GM19438 (cell line): ENCODE data around the gene SIK2.
A peak's percentile ranks its signal among the peaks of the same experiment; 100 is the strongest.

Experiments
- ATAC-seq: cut with Tn5 transposase; IDR thresholded peaks from one replicate; pipeline ENCODE4 v1.9.1; 2021; ENCODE audit warnings: low read depth; ENCODE audit not compliant: unreplicated experiment

SIK2 gene

GRCh38 chr11:111601979-111602864, at the start of gene SIK2:
Gene SIK2, plus strand, starts transcription at chr11:111602449. Its CDS starts 115 bp downstream, at chr11:111602564.
- ATAC-seq = peak; percentile 86

GRCh38 chr11:111554532-111554931, 47.7 kb upstream of the SIK2 start:
- no peak for ATAC-seq

DNA sequence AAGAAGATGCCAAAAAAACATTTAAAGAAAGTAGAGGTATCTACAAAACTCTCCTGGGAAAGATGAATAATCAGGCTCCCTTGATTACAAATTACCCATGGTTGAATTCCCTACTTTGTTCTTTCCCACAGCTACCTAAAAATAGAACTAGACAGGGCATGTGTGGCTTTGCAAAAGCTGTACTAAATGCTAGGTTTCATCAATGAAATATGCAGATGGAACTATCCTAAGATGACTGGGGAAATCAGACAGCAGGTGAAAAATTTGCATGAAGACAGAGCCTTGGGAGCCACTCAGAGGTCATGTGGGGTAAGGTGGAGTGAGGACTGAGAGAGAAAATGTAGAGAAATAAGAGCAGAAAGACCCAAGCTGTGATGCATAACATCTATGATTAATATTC, 47.0 kb upstream of the SIK2 start:
- ATAC-seq = no peak

DNA sequence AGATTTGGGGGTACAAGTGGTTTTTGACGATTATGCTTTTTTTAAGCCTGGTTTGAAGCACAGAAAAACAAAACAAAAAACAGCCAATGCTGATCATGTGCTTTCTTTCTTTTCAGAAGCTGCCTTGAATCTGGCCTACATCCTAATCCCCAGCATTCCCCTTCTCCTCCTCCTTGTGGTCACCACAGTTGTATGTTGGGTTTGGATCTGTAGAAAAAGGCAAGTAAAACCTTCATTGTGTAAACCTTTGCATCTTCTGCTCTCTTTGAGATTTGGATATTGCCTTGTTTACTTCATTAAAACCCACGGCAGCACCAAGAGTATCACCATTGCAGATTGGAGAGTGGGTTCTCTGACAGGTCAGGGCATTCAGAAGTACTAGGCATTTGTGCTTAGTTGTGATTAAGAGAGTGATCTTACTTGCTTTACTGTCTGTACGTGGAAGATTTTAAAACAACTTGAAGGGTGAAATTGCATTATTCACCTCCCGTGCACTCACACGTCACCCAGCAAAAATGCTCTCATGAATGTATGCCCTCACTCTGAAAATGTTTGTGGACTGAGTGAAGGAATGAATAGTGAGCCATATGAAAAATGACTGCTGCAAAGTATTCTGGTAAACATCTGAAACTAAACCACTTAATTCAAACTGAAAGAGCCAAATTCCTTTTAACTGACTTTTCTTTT, 44.7 kb upstream of the SIK2 start:
- no peak for ATAC-seq

DNA sequence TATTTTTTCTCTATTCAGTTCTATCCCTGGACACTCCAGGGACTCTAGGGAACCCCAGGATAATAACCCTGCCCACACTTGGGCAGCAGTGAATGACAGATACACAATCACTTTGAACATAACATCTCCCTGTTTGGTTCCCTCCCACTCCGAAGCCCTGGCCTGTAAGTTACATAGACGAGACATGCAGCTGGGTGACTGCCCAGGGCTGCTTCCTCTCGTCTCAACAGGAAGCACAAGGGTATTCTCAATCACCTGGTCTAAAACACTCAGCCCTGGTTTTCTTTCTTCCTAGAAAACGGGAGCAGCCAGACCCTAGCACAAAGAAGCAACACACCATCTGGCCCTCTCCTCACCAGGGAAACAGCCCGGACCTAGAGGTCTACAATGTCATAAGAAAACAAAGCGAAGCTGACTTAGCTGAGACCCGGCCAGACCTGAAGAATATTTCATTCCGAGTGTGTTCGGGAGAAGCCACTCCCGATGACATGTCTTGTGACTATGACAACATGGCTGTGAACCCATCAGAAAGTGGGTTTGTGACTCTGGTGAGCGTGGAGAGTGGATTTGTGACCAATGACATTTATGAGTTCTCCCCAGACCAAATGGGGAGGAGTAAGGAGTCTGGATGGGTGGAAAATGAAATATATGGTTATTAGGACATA, 42.3 kb upstream of the SIK2 start:
- ATAC-seq = no peak

- ATAC-seq = no peak
Observed at GRCh38 chr11:111560800-111561199, 41.4 kb upstream of the SIK2 start.

DNA sequence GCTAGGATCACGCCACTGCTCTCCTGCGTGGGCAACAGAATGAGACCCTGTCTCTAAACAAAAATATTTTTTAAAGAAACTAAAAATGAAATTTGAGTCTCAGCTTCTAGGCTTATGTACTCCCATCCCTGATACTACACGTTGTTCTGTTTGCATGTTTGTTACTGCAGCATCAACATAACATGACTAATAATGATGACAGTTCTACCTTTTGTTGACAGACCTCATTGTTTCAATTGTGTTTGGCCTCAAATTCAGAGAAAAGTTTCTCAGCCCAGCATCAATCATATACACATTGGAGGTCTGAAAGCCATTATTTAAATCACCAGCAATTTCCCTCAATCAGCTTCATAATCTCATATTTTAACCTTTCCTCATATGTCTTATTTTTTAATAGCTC, 40.9 kb upstream of the SIK2 start:
- ATAC-seq = no peak

DNA sequence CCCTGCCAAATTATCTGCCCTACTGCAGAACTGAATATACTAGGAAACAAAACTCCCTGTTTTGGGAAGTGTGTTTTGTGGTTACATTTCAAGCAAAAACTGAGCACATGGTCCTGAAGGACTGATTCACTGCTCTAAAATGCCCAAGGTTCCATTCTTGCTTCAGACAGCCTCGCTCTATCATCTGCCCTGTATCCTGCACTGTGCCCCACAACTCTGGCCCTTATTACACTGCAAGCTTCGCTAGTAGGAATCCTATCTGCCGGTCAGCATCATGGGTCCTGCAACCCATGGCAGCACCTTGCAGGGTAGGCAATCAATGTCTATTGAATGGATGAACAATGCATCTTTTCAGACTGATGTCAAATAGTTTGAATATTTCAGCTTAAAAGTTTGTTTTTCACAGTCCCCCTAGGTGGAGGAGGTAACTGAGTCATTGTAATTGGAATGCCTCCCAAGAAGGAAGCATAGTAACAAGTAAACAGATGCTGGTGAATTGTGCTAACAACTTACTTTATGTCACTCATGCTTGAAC, 40.4 kb upstream of the SIK2 start:
- no peak for ATAC-seq

DNA sequence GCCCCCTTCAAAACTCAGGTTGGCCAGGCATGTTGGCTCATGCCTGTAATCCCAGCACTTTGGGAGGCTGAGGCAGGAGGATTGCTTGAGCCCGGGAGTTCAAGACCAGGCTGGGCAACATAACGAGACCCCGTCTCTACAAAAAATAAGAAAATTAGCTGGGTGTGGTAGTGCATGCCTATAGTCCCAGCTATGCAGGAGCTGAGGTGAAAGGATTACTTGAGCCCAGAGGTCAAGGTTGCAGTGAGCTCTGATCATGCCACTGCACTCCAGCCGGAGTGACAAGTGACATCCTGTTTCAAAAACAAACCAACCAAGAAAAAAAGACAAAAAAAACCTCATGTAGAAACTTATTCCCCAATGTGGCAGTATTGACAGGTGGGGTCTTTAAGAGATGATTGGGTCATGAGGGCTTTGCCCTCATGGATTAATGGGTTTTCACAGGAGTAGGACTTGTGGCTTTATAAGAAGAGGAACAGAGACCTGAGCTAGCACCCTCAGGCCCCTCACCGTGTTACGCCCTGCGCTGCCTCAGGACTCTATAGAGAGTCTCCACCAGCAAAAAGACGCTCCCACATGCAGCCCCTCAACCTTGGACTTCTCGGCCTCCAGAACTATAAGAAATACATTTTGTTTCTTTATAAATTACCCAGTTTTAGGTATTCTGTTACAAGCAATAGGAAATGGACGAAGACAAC, 39.4 kb upstream of the SIK2 start:
- ATAC-seq = no peak

GRCh38 chr11:111565114-111565720, 37.0 kb upstream of the SIK2 start:
- ATAC-seq = no peak

- no peak for ATAC-seq
Observed at GRCh38 chr11:111566324-111566723, 35.9 kb upstream of the SIK2 start.

DNA sequence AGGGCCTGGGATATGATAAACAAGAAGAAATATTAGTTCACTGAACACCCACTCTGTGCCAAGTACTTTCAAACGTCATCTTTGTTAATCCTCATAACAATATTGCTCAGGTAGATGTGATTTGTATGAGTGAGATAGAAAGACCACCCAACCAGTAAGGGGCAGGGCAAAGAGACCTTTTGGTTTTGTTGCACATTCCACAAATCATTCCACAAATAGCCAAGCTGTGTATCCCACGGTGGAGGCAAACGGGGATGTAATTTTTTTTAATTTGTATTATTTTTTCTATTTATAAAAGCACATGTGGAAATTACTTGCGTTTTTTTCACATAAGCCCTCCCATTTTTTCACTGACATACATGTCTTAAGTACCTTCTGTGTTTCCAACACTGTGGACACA, 32.8 kb upstream of the SIK2 start:
- no peak for ATAC-seq

DNA sequence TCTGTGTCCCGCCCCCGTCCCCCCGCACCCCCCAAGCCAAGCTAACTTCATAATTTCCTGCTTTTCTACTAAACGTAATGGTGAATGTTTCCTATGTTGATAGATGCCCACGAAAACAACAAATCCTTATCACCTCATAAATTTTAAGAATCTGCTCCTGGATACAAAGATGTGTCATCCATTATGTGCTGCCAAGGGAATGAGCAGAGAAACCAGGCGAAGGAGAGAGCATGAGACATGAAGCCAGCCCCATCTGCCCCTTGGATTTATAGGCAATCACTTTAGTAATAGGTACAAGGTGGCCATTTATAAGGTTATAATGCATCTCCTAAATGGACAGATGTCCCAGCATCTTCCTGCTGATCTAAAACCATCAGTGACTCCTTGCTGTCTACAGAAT, 31.5 kb upstream of the SIK2 start:
- no peak for ATAC-seq

DNA sequence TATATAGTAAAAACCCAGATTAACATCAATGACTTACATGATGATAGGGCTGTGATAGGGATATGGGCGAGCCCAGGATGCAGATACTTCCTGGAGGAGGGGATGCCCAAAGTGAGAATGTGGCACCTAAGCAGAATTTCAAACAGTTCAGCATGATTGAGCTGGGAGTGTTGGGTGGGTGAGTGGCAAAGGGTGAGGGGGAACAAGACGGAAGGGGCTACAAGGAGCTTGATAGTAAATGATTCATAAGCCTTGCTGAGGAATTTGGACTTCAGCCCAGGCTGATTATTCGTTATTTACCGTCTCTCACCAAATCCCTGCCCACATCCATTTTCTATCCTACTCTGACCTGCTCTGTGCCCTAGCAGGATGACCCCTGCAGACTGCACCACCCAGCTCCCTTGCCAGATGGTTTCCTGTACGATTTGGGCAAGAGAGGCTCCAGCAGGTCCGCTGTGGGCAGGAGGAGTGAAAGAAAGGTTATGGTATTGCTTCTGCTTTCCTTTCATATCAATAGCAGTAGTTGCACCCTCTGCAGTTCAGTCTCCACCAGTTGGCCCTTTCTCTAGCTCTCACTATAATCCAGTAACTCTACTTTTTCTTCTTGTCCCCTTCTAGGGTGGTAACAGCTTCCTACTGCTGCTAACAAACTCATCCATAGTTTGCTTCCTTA, 30.3 kb upstream of the SIK2 start:
- no peak for ATAC-seq

GRCh38 chr11:111572581-111572980, 29.7 kb upstream of the SIK2 start:
- ATAC-seq = no peak

- no peak for ATAC-seq
Observed at GRCh38 chr11:111573821-111574249, 28.4 kb upstream of the SIK2 start.

DNA sequence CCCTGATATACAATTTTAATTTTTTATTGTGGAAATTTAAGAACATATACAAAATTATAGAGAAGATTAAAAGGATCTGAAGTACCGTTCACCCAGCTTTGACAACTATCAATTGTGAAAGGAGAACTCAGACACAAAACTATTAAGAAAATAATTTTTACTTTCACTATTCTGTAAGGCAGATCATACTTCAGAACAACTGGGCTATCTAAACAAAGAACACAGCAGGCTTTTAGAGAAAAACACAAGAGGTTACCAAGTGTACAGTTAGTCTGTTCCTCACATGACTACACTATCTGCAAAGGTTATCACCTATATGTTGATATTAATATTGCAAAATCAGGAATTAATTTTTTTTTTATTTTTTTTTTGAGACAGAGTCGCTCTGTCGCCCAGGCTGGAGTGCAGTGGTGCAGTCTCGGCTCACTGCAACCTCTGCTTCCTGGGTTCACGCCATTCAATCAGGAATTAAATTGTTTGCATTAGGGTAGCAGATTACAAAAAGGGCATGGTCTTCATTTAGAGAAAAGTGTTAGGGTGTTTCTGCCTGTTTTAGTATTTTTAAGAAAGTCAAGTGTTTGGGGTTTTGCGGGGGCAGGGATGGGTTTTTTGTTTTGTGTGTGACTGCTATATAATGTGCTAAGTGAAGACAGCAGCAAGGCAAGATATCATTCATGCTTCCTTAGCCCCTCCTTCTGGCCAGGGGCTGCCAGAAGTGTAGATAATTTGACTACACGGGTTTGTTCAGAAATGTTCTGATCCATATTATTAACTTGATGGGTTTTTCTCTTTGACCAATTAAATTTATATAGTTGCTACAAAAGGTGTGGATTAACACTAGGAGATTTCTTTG, 27.6 kb upstream of the SIK2 start:
- ATAC-seq = no peak

DNA sequence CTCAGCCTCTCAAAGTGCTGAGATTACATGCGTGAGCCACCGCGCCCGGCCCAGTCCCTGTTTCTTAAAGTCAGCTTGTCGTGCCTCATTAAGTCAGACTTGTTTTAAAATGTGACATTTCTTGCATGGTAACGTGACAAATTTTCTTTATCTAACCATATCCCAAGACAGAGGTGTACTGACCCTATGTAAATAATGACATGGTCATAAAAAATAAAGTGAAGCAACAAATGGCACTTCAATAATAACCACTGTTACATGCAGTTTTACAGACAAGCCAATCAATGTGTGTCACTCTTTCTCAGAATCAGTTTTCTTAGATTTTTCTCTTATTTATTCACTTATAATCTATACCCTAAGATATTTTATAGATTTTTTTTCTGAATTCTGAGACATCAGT, 26.5 kb upstream of the SIK2 start:
- ATAC-seq = no peak

- no peak for ATAC-seq
Observed at GRCh38 chr11:111577821-111578220, 24.4 kb upstream of the SIK2 start.
